ENCODE data around the gene SORCS2. TPM values are rescaled to one million over a fixed set of nuclear protein-coding genes. Genes with fewer than 3 reads are reported as not detected.
"Not testable (repeated sequence)": the region's sequence is repeated elsewhere in the genome, so short reads cannot be mapped to it uniquely, and the experiment has no call there.

Gene SORCS2
- total RNA-seq, 4 donors from 2014 or later: 0.07 to 1.2 (median 0.11) TPM

DNA sequence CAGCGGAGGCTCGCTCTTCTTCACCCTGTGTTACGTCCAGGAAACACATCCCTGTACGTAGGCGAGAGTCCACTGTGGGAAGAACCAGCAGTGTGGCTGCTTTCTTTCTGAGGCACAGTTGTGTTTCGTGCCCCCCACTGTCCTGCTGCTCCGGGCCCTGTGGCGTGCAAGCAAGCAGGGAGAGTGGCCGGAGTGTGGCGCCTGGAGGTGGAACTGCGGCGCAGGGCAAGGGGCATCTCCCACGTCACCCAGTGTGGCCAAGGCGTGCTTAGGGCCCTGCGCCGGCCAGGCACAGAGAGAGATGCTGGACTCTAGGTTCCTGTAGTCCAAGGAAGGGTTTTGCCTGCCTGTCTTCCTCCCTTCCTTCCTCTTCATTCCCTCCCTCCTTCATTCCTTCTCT is 255.7 kb downstream of the SORCS2 start:
- TF ChIP-seq POLR2A (IDR thresholded peaks at IDR 0.05): no peak
- TF ChIP-seq, protein P1, sequence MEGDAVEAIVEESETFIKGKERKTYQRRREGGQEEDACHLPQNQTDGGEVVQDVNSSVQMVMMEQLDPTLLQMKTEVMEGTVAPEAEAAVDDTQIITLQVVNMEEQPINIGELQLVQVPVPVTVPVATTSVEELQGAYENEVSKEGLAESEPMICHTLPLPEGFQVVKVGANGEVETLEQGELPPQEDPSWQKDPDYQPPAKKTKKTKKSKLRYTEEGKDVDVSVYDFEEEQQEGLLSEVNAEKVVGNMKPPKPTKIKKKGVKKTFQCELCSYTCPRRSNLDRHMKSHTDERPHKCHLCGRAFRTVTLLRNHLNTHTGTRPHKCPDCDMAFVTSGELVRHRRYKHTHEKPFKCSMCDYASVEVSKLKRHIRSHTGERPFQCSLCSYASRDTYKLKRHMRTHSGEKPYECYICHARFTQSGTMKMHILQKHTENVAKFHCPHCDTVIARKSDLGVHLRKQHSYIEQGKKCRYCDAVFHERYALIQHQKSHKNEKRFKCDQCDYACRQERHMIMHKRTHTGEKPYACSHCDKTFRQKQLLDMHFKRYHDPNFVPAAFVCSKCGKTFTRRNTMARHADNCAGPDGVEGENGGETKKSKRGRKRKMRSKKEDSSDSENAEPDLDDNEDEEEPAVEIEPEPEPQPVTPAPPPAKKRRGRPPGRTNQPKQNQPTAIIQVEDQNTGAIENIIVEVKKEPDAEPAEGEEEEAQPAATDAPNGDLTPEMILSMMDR (IDR thresholded peaks at IDR 0.05 in 4 of 5, conservative IDR thresholded peaks at IDR 0.05 in 1 of 5): no peak
- no peak for ATAC-seq
- intact Hi-C loops (cut with DNase I; ENCODE audit: low total_unique reads) (no loop called here), in situ Hi-C loops (cut with MboI; ENCODE audit: low sequenced_read_pairs in 4 of 4) (no loop called here)
- Histone ChIP-seq H3K27ac (no peak overlapping the region), H3K9me3 (no peaks in the 10 kb centered on the region), H3K27me3 (peaks cover 0 to 3% (median 0%) of the 10 kb centered on the region in 3 donors), H3K4me3 (no peak overlapping the region), H3K4me1 (no peaks in the 10 kb centered on the region), H3K36me3 (no peaks in the 10 kb centered on the region)
- DNase-seq: no peak

DNA sequence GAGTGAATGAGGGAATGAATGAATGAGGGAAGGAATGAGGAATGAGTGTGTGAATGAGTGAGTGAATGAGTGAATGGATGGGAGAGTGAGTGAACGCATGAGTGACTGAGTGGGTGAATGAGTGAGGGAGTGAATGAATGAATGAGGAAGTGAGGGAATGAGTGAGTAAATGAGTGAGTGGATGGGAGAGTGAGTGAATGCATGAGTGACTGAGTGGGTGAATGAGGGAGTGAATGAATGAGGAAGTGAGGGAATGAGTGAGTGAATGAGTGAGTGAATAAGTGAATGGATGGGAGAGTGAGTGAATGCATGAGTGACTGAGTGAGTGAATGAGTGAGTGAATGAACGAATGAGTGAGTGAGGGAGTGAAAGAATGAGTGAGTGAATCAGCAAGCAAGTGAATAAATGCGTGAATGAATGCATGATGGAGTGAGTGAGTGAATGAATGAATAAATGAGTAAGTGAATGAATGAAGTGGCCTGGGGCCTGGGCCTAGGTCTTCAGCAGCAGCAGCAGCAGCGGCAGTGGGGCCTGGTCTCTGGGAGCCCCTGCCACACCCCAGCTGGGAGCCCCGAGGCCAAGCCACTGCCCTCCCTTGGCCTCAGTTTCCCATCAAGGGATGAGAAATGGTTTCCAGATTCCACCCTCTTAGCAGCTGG is 258.6 kb downstream of the SORCS2 start:
- no peaks in the 10 kb centered on the region for H3K36me3 ChIP-seq
- H3K27me3 ChIP-seq: peaks cover 0 to 3% (median 0%) of the 10 kb centered on the region in 3 donors
- no peak overlapping the region for H3K27ac ChIP-seq
- ATAC-seq (no peak), DNase-seq (no peak)
- no peaks in the 10 kb centered on the region for H3K4me1 ChIP-seq
- intact Hi-C loops (cut with DNase I; ENCODE audit: low total_unique reads): no loop called here
- no peaks in the 10 kb centered on the region for H3K9me3 ChIP-seq
- in situ Hi-C loops (cut with MboI; ENCODE audit: low sequenced_read_pairs in 4 of 4): no loop called here
- no peak overlapping the region for H3K4me3 ChIP-seq
- TF ChIP-seq, protein P1 (IDR thresholded peaks at IDR 0.05 in 4 of 5, conservative IDR thresholded peaks at IDR 0.05 in 1 of 5): no peak
- no peak for TF ChIP-seq POLR2A (IDR thresholded peaks at IDR 0.05)

DNA sequence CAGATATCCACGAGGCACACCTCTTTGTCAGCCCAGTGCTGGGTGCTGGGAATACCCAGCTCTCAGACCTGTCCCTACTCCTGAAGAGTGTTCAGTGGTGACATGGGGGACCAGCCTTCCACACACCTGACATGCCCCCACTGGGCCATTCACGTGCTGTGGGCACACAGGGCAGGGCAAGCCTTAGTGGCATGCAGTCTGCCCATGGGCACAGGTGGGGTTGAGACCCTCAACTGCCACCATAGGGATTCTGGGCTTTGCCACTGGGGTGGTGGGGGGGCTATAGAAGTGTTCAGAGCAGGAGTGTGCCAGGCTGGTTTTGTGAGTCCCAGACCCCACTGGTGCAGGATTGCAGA is 259.1 kb downstream of the SORCS2 start:
- Histone ChIP-seq H3K36me3 (no peaks in the 10 kb centered on the region), H3K27ac (no peak overlapping the region), H3K4me1 (no peaks in the 10 kb centered on the region), H3K4me3 (no peak overlapping the region), H3K9me3 (no peaks in the 10 kb centered on the region), H3K27me3 (peaks cover 0 to 3% (median 0%) of the 10 kb centered on the region in 3 donors)
- intact Hi-C loops (cut with DNase I; ENCODE audit: low total_unique reads) (no loop called here), in situ Hi-C loops (cut with MboI; ENCODE audit: low sequenced_read_pairs in 4 of 4) (no loop called here)
- ATAC-seq: no peak
- TF ChIP-seq, protein P1 (IDR thresholded peaks at IDR 0.05 in 4 of 5, conservative IDR thresholded peaks at IDR 0.05 in 1 of 5): no peak
- TF ChIP-seq POLR2A (IDR thresholded peaks at IDR 0.05): no peak
- no peak for DNase-seq

DNA sequence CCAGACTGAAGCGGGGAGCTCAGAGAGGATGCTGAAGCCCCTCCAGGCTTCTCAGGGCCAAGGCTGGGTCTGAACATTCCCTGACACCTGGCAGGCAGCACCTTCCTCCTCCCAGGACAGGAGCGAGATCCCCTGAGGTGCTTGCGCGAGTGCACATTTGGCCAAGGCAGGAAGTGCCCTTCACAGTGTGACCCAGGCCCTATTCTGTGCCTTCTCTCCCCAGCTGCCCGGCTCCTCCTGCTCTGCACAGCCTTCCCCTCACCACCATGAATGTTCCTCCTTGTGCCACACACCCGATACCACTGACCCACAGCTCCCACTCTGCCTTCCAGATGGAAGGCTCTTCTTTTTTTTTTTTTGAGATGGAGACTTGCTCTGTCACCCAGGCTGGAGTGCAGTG is 259.5 kb downstream of the SORCS2 start:
- no peaks in the 10 kb centered on the region for H3K9me3 ChIP-seq
- H3K36me3 ChIP-seq: no peaks in the 10 kb centered on the region
- no peak for TF ChIP-seq POLR2A (IDR thresholded peaks at IDR 0.05)
- TF ChIP-seq, protein P1 (IDR thresholded peaks at IDR 0.05 in 4 of 5, conservative IDR thresholded peaks at IDR 0.05 in 1 of 5): no peak
- in situ Hi-C loops (cut with MboI; ENCODE audit: low sequenced_read_pairs in 4 of 4) (no loop called here), intact Hi-C loops (cut with DNase I; ENCODE audit: low total_unique reads) (no loop called here)
- DNase-seq (no peak), ATAC-seq (no peak)
- no peak overlapping the region for H3K4me3 ChIP-seq
- H3K27ac ChIP-seq: no peak overlapping the region
- peaks cover 0 to 3% (median 0%) of the 10 kb centered on the region in 3 donors for H3K27me3 ChIP-seq
- H3K4me1 ChIP-seq: no peaks in the 10 kb centered on the region

DNA sequence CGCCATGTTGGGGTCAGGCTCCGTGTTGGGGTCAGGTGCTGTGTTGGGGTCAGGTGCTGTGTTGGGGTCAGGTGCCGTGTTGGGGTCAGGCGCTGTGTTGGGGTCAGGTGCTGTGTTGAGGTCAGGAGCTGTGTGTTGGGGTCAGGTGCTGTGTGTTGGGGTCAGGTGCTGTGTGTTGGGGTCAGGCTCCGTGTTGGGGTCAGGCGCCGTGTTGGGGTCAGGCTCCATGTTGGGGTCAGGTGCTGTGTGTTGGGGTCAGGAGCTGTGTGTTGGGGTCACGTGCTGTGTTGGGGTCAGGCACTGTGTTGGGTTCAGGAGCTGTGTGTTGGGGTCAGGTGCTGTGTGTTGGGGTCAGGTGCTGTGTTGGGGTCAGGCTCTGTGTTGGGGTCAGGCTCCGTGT is 260.5 kb downstream of the SORCS2 start:
- DNase-seq; H3K27me3 ChIP-seq; ATAC-seq; H3K27ac ChIP-seq; H3K4me3 ChIP-seq; intact Hi-C loops (cut with DNase I; ENCODE audit: low total_unique reads); in situ Hi-C loops (cut with MboI; ENCODE audit: low sequenced_read_pairs in 4 of 4); H3K9me3 ChIP-seq; H3K36me3 ChIP-seq; H3K4me1 ChIP-seq: not testable (repeated sequence)

All from gastrocnemius medialis (tissue), 4 donors.